A375 (cell line): ENCODE results near the gene TMEM80. TPM values are rescaled to one million over a fixed set of nuclear protein-coding genes. Genes with fewer than 3 reads are reported as not detected.

Experiments
- total RNA-seq: library from RNA; depleted of rRNA; stranded (reverse); fragments of >200 nt; shearing (Covaris generic); gene quantifications from 2 replicates; pipeline ENCODE4 v1.2.3, GENCODE V29; 2014; rRNA removed

Gene TMEM80
- total RNA-seq, result 14.2 and 18.2 TPM in 2 replicates

DNA sequence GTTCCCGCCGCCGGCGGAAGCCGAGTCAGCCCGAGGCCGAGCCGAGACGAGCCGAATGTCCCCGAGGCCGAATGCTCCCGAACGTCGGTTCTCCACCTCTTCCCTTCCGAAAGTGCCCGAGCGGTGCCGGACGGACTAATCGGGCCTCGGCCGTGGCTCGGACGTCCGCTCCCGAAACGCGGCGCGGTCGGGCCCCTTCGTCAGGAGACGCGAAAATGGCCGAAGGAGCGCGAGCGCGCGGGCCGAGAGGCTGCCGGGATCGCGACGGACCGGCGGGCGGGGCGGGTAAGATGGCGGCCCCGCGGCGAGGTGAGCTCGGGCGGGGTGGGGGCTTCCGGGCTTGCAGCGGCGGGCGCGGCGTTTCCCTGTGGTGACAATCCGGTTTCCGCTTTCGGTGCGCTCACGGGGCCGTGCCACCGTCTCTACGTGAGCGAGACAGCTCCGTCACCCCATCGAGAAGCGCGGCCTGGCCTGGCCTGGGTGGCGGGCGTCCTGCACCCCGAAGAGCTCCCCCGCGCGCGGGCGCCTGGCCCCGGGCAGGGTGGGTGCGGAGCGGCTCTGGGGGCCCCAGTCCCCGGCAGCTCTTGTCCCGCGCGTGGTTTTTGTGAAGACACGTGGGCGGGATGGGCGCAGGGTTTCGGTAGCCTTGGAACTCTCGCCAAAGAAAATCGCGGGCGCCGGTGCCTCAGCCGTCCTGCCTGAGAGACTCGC is at the start of gene TMEM80:
Gene TMEM80 (plus strand): TSS at position 279 of the 711 bp plus-strand sequence. CDS start 12 bp downstream, at position 291.

GRCh38 chr11:694563-695287 is 891 bp upstream of the TMEM80 start, which contains the start of gene DEAF1:
TSS of gene DEAF1 (minus strand) at chr11:695222. CDS start at chr11:695047, 175 bp downstream.

DNA sequence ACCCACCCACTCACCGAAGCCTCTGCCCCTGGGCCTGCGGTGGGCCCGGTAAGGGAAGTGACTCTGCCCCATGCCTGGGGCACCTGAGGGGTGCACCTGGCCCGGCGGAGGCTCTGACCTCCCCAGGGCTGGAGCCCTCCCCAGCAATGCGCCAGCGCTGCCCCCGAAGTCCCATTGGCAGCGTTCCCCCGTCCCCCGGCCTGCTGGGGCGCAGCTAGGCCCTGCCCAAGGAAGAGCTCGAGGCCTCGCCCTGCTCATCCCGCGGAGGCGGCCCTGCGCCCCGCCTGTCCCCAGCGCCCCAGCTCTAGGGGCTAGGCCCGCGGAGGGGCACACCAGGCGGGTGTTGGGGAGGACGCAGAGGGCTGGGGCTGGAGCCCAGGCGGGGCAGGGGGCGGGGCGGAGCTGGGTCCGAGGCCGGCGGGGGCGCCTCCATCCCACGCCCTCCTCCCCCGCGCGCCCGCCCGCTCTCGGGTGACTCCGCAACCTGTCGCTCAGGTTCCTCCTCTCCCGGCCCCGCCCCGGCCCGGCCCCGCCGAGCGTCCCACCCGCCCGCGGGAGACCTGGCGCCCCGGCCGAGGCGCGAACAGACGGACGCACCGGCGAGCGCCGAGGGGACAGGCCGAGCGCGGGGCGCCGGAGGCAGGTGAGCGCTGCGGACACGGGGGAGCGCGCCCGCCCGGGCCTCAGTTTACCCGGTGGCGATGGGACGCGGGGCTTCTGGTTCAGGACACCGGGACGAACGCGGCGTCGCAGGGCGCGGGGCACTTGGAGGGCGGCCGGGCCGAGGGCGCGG is 10.2 kb downstream of the TMEM80 start, which contains the start of gene EPS8L2:
Gene EPS8L2 (plus strand): TSS at position 586 of the 793 bp plus-strand sequence. CDS start 3,177 bp downstream, outside the sequence.

DNA sequence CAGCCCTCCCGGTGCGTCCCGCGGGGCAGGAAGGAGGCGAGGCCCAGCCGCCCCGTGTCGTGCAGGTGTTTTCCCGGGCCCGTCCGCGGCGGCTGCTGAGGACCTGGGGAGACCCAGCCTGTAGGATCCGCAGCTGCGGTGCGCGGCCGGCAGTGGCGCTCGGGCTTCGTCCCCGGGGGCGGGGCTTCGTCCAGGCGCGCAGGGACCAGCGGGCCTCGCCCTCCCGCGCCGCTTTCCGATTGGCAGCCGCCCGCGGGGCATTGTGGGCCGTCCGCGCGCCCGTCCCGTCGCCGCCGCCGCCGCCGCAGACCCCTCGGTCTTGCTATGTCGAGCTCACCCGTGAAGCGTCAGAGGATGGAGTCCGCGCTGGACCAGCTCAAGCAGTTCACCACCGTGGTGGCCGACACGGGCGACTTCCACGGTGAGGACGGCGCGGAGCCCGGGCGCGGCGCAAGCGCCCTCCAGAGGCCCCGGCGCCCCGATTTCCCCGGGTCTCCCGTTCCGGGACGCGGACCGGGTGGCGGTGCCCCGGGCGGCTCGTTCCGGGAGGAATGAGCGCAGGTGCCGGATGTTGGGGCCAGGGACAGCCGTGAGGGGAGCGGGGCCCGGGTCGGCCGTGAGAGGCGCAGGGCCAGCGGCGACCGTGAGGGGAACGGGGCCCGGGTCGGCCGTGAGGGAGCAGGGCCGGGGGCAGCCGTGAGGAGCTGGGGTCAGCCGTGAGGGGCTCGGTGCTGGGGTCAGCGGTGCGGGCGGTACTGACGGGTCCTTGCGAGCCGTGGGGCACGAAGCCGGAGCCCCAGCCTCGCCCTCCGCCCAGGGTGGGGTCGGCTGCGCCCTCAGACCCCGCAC is 51.8 kb downstream of the TMEM80 start, which contains the start of gene TALDO1:
Gene TALDO1 (plus strand): TSS at position 307 of the 849 bp plus-strand sequence. CDS start 18 bp downstream, at position 325.

Other genes starting within 250 kb of the TMEM80 start
- gene PTDSS2, start 245.5 kb upstream of the TMEM80 start, total RNA-seq, result 22.3 and 37.3 TPM in 2 replicates
- 165 and 173 TPM in 2 replicates for gene RNH1, start 188.6 kb upstream of the TMEM80 start, total RNA-seq
- gene HRAS, start 160.2 kb upstream of the TMEM80 start, total RNA-seq, result 84.1 and 89.3 TPM in 2 replicates
- 2.8 TPM in 2 replicates for gene LRRC56, start 158.3 kb upstream of the TMEM80 start, total RNA-seq
- gene LMNTD2, start 135.1 kb upstream of the TMEM80 start, total RNA-seq, result 2.3 and 3.5 TPM in 2 replicates
- gene RASSF7, start 134.8 kb upstream of the TMEM80 start, total RNA-seq, result 19.1 and 21.2 TPM in 2 replicates
- 29.5 and 31.6 TPM in 2 replicates for gene PHRF1, start 119.3 kb upstream of the TMEM80 start, total RNA-seq
- gene IRF7, start 79.9 kb upstream of the TMEM80 start, total RNA-seq, result 8.1 and 10.7 TPM in 2 replicates
- gene CDHR5, start 70.9 kb upstream of the TMEM80 start, total RNA-seq, result not detected in 2 replicates
- not detected in 2 replicates for gene SCT, start 68.6 kb upstream of the TMEM80 start, total RNA-seq
- gene DRD4, start 58.5 kb upstream of the TMEM80 start, total RNA-seq, result 0.19 TPM in 1 of 2 replicates, not detected in the other
- gene DEAF1, start 594 bp upstream of the TMEM80 start, total RNA-seq, result 43.5 and 45.1 TPM in 2 replicates
- gene EPS8L2, start 10.4 kb downstream of the TMEM80 start, total RNA-seq, result 30.5 and 31.8 TPM in 2 replicates
- 109 and 117 TPM in 2 replicates for gene TALDO1, start 51.6 kb downstream of the TMEM80 start, total RNA-seq
- 24.0 and 30.7 TPM in 2 replicates for gene GATD1, start 81.7 kb downstream of the TMEM80 start, total RNA-seq
- gene CEND1, start 94.3 kb downstream of the TMEM80 start, total RNA-seq, result 2.1 and 3.8 TPM in 2 replicates
- 39.2 and 39.5 TPM in 2 replicates for gene SLC25A22, start 102.5 kb downstream of the TMEM80 start, total RNA-seq
- gene PIDD1, start 109.4 kb downstream of the TMEM80 start, total RNA-seq, result 10.0 and 11.3 TPM in 2 replicates
- gene RPLP2, start 114.2 kb downstream of the TMEM80 start, total RNA-seq, result 1,005 and 1,072 TPM in 2 replicates
- gene PNPLA2, start 123.1 kb downstream of the TMEM80 start, total RNA-seq, result 42.8 and 50.9 TPM in 2 replicates
- 0.04 and 0.11 TPM in 2 replicates for gene CRACR2B, start 132.1 kb downstream of the TMEM80 start, total RNA-seq
- 225 and 229 TPM in 2 replicates for gene CD151, start 137.1 kb downstream of the TMEM80 start, total RNA-seq
- gene POLR2L, start 146.7 kb downstream of the TMEM80 start, total RNA-seq, result 380 and 388 TPM in 2 replicates
- gene TSPAN4, start 147.0 kb downstream of the TMEM80 start, total RNA-seq, result 130 and 143 TPM in 2 replicates
- 29.1 and 33.9 TPM in 2 replicates for gene CHID1, start 215.0 kb downstream of the TMEM80 start, total RNA-seq
- gene AP2A2, start 230.1 kb downstream of the TMEM80 start, total RNA-seq, result 15.7 and 17.7 TPM in 2 replicates